Skeletal muscle satellite cell (primary cell): ENCODE results near the gene FAAP24.
"Not testable (repeated sequence)": the region's sequence is repeated elsewhere in the genome, so short reads cannot be mapped to it uniquely, and the experiment has no call there.

Experiments used
- H3K27me3 ChIP-seq: 2 replicates; pipeline ENCODE4 v1.7.0; 2013; ENCODE audit warnings: low read length; ENCODE audit not compliant: control insufficient read depth, insufficient read depth
- H3K36me3 ChIP-seq: 2 replicates; pipeline ENCODE4 v1.7.0; 2013; ENCODE audit warnings: mild to moderate bottlenecking, control low read depth, low read length; ENCODE audit not compliant: insufficient read depth
- H3K4me1 ChIP-seq: 2 replicates; pipeline ENCODE4 v1.7.0; 2013; ENCODE audit warnings: low read length; ENCODE audit not compliant: control insufficient read depth, insufficient read depth
- H3K4me2 ChIP-seq: 2 replicates; pipeline ENCODE4 v1.7.0; 2013; ENCODE audit warnings: mild to moderate bottlenecking, low read length
- H3K4me3 ChIP-seq: 2 replicates; pipeline ENCODE4 v1.7.0; 2013; ENCODE audit warnings: low read length
- H3K9ac ChIP-seq: 2 replicates; pipeline ENCODE4 v1.7.0; 2013; ENCODE audit warnings: mild to moderate bottlenecking, low read depth, low read length, moderate library complexity
- H3K9me3 ChIP-seq: replicated peaks from 2 replicates; pipeline ENCODE4 v1.7.0; 2013; ENCODE audit warnings: mild to moderate bottlenecking, control low read depth, low read length

FAAP24 gene

GRCh38 chr19:33000510-33000909 is 28.5 kb downstream of the FAAP24 start:
- H3K9me3 ChIP-seq = no peaks in the 10 kb centered on the region
- no peaks in the 10 kb centered on the region for H3K36me3 ChIP-seq
- no peaks in the 10 kb centered on the region for H3K27me3 ChIP-seq
- H3K9ac ChIP-seq = no peak overlapping the region
- no peaks in the 10 kb centered on the region for H3K4me1 ChIP-seq
- no peak overlapping the region for H3K4me3 ChIP-seq
- H3K4me2 ChIP-seq = no peak overlapping the region

GRCh38 chr19:33000910-33001309 is 28.9 kb downstream of the FAAP24 start:
- Histone ChIP-seq H3K4me2 (no peak overlapping the region), H3K9ac (no peak overlapping the region), H3K27me3 (no peaks in the 10 kb centered on the region), H3K4me1 (no peaks in the 10 kb centered on the region), H3K4me3 (no peak overlapping the region), H3K36me3 (no peaks in the 10 kb centered on the region), H3K9me3 (no peaks in the 10 kb centered on the region)

- not testable (repeated sequence) for H3K4me3 ChIP-seq, H3K27me3 ChIP-seq, H3K9ac ChIP-seq, H3K9me3 ChIP-seq, H3K4me1 ChIP-seq, H3K36me3 ChIP-seq, H3K4me2 ChIP-seq
Measured at GRCh38 chr19:33002126-33002865, 30.3 kb downstream of the FAAP24 start.

DNA sequence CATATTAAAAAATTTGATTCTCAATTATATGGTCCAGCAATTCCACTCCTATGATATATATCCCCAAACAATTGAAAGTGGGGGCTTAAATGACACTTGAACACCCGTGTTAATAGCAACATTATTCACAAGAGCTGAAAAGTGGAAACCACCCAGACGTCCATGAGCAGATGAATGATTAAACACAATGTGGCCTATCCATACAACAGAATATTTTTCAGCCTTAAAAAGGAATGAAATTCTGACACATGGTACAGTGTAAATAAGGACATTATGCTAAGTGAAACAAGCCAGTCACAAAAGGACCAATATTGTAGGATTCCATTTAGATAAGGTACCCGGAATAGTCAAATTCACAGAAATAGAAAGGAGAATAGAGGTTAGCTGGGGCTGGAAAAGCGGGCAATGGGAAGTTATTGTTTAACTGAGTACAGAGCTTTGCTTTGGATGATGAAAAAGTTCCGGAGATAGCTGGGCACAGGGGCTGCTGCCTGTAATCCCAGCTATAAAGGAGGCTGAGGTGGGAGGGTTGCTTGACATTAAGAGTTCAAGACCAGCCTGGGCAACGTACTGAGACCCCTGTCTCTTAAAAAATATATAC is 31.5 kb downstream of the FAAP24 start:
- not testable (repeated sequence) for H3K9me3 ChIP-seq, H3K9ac ChIP-seq, H3K4me1 ChIP-seq, H3K4me2 ChIP-seq, H3K27me3 ChIP-seq, H3K4me3 ChIP-seq, H3K36me3 ChIP-seq

DNA sequence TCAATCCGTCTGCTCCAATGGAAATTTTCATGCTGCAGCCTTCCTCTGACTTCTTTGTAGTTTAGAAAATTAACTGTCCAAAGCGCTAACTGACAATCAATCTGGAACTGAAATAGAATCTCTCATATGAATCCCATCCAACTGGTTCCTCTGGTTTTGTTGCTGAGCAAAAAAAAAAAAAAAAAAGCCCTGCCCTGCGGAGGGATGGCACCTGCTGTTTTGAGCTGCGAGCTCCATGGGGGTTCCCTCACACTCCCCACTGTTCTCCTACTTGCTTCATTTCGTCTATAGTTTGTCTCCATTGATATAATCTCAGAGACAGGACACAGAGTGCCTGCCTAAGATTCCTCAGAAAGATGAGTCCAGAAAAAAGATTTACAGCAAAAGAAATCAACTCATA is 33.4 kb downstream of the FAAP24 start:
- Histone ChIP-seq H3K4me2 (no peak overlapping the region), H3K9me3 (no peaks in the 10 kb centered on the region), H3K9ac (no peak overlapping the region), H3K4me3 (no peak overlapping the region), H3K36me3 (no peaks in the 10 kb centered on the region), H3K27me3 (no peaks in the 10 kb centered on the region), H3K4me1 (no peaks in the 10 kb centered on the region)

- Histone ChIP-seq H3K4me2 (no peak overlapping the region), H3K9me3 (no peaks in the 10 kb centered on the region), H3K36me3 (no peaks in the 10 kb centered on the region), H3K4me3 (no peak overlapping the region), H3K4me1 (no peaks in the 10 kb centered on the region), H3K27me3 (no peaks in the 10 kb centered on the region), H3K9ac (no peak overlapping the region)
Measured at GRCh38 chr19:33008738-33009137, 36.7 kb downstream of the FAAP24 start.

DNA sequence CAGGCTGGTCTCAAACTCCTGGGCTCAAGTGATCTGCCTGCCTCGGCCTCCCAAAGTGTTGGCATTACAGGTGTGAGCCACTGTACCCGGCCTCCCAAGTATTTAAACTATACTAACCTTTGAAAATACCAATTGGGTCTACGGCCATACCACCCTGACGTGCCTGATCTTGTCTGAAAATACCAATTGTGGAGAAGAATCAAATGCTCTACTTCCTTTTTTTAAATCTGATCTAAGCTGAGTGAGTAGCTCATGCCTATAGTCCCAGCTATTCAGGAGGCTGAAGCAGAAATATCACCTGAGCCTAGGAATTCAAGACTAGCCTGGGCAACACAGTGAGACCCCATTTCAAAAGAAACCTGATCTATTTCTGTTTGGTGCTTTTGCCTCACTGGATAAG is 38.8 kb downstream of the FAAP24 start:
- H3K4me3 ChIP-seq, H3K9me3 ChIP-seq, H3K4me2 ChIP-seq, H3K9ac ChIP-seq, H3K4me1 ChIP-seq, H3K27me3 ChIP-seq, H3K36me3 ChIP-seq: not testable (repeated sequence)

- H3K4me1 ChIP-seq = no peaks in the 10 kb centered on the region
- no peaks in the 10 kb centered on the region for H3K36me3 ChIP-seq
Measured at GRCh38 chr19:33022472-33023116, 50.6 kb downstream of the FAAP24 start.

DNA sequence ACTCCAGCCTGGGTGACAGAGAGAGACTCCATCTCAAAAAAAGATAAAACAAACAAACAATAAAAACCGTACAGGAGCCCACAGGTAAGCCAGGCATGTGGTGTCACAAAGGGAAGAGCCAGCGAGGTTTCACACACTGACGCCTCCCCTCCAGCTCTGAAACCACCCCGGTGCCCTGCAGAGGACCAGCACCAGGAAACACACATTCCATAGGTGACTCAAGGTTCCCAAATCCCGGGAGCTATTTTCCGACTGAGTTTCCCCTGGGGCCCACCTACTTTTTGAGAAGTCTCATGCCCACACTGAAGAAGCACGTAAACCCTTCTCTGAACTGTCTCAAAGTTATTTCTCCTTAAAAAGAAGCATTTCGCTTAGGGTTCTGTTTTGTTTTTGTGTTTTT is 52.4 kb downstream of the FAAP24 start:
- H3K4me3 ChIP-seq = no peak overlapping the region
- no peak overlapping the region for H3K4me2 ChIP-seq
- no peaks in the 10 kb centered on the region for H3K36me3 ChIP-seq
- H3K4me1 ChIP-seq = no peaks in the 10 kb centered on the region
- H3K9ac ChIP-seq = no peak overlapping the region
- H3K9me3 ChIP-seq = no peaks in the 10 kb centered on the region
- H3K27me3 ChIP-seq = no peaks in the 10 kb centered on the region

More at GRCh38 chr19:33022472-33023116, 50.6 kb downstream of the FAAP24 start:
- no peaks in the 10 kb centered on the region for H3K9me3 ChIP-seq
- H3K27me3 ChIP-seq = no peaks in the 10 kb centered on the region
- H3K4me3 ChIP-seq = no peak overlapping the region
- H3K9ac ChIP-seq = no peak overlapping the region
- no peak overlapping the region for H3K4me2 ChIP-seq

DNA sequence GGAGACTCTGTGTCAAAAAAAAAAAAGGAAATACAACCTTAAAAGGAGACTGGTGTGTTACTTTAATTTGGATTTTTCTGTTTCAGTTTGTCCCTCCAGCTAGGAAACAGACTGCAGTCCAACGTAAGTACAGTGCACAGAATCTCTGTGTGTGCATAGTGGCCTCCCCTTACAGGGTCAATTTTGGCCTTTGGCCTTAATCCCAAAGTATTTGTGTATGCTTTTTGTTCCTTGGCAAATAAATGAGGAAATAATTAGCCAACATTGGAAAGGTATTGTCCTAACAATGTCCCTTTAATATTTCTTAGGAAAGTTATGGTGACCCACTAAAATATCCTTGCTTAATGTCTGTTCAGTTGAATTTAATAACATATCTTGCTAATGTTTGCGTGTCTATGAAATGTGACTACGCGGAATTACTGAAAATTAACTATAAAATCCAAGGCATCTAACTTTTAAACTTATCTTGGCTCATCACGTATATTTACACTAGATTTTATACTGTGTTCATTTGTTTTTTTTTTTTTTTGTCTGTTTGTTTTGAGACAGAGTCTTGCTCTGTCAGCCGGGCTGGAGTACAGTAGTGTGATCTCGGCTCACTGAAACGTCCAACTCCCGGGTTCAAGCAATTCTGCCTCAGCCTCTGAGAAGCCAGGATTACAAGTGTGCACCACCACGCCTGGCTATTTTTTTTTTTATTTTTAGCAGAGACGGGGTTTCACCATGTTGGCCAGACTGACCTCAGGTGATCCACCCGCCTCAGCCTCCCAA is 53.6 kb downstream of the FAAP24 start:
- not testable (repeated sequence) for H3K4me2 ChIP-seq, H3K4me1 ChIP-seq, H3K27me3 ChIP-seq, H3K36me3 ChIP-seq, H3K9me3 ChIP-seq, H3K4me3 ChIP-seq, H3K9ac ChIP-seq

- H3K27me3 ChIP-seq, H3K9ac ChIP-seq, H3K36me3 ChIP-seq, H3K4me3 ChIP-seq, H3K4me1 ChIP-seq, H3K9me3 ChIP-seq, H3K4me2 ChIP-seq: not testable (repeated sequence)
Measured at GRCh38 chr19:33026602-33027001, 54.6 kb downstream of the FAAP24 start.
